Measurements from ENCODE around the gene ERC1.

DNA sequence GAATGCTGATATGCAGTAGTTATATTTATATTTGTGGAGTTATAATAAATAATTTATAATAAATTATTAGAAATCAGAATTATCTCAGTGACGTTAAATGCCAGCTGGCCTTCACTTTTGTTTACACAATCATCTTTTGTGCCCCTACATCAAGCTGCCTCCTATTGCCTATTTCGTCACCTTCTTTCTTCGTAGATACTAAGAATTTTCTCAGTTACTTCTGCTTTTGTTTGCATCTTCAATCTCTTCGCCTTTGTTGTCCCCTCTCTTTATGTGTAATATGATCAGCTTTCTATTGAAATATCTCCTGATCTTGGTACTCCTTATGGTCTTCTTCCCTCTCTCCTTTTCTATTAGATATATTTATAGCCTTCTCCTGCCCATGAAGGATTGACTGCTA is 197.0 kb downstream of the ERC1 start:
- TF ChIP-seq POLR2A (IDR thresholded peaks at IDR 0.05; ENCODE audit: low read length) (no peak), GATA1 (IDR thresholded peaks at IDR 0.05; ENCODE audit: low read depth, low read length) (no peak)
